GM23338 (cell line): ENCODE results near the gene SND1. TPM values are rescaled to one million over a fixed set of nuclear protein-coding genes. Genes with fewer than 3 reads are reported as not detected.

Experiments used
- ATAC-seq: fragments of 200-7000 bp; cut with Tn5 transposase; 3 replicates; pipeline ENCODE4 v1.9.1; 2020
- DNase-seq: peaks from one replicate; pipeline ENCODE4 v3.0.0-alpha.2; 2015; ENCODE audit warnings: low spot score
- H2AFZ ChIP-seq: fragments of 200-600 bp; sonication (generic); 2 replicates; pipeline ENCODE4 v1.8.0; 2016; ENCODE audit warnings: antibody characterized with exemption, mild to moderate bottlenecking, moderate library complexity
- H3F3A ChIP-seq: fragments of 200-600 bp; sonication (generic); replicated peaks from 2 replicates; pipeline ENCODE4 v1.8.0; 2017; ENCODE audit warnings: antibody characterized with exemption, mixed run types, low read depth
- H3K27ac ChIP-seq: fragments of 200-600 bp; sonication (generic); 2 replicates; pipeline ENCODE4 v1.6.1; 2016; ENCODE audit warnings: low read depth
- H3K27me3 ChIP-seq: fragments of 200-600 bp; sonication (generic); 2 replicates; pipeline ENCODE4 v1.8.0; 2016; ENCODE audit warnings: mild to moderate bottlenecking, mixed run types, moderate library complexity; ENCODE audit not compliant: insufficient read depth
- H3K36me3 ChIP-seq: fragments of 200-600 bp; sonication (generic); 2 replicates; pipeline ENCODE4 v1.8.0; 2016; ENCODE audit warnings: mild to moderate bottlenecking; ENCODE audit not compliant: insufficient read depth
- H3K4me1 ChIP-seq: fragments of 200-600 bp; sonication (generic); 2 replicates; pipeline ENCODE4 v1.8.0; 2016; ENCODE audit warnings: mild to moderate bottlenecking, moderate library complexity; ENCODE audit not compliant: insufficient read depth
- H3K4me2 ChIP-seq: fragments of 200-600 bp; sonication (generic); 2 replicates; pipeline ENCODE4 v1.7.1; 2017; ENCODE audit warnings: mixed run types
- H3K4me3 ChIP-seq: fragments of 200-600 bp; sonication (generic); 2 replicates; pipeline ENCODE4 v1.6.1; 2016; ENCODE audit warnings: mixed run types
- H3K79me2 ChIP-seq: fragments of 200-600 bp; sonication (generic); replicated peaks from 2 replicates; pipeline ENCODE4 v1.8.0; 2017; ENCODE audit warnings: mild to moderate bottlenecking; ENCODE audit not compliant: insufficient read depth
- H3K9me2 ChIP-seq: fragments of 200-600 bp; sonication (generic); 2 replicates; pipeline ENCODE4 v1.8.0; 2017; ENCODE audit not compliant: insufficient read depth
- H4K20me1 ChIP-seq: fragments of 200-600 bp; sonication (generic); replicated peaks from 2 replicates; pipeline ENCODE4 v1.8.0; 2017; ENCODE audit warnings: mild to moderate bottlenecking; ENCODE audit not compliant: insufficient read depth
- H3K27ac Mint-ChIP-seq: 2 replicates; pipeline ENCODE4 v1.8.0; 2020; ENCODE audit warnings: inconsistent platforms, mild to moderate bottlenecking, moderate library complexity, mixed read lengths
- H3K27me3 Mint-ChIP-seq: 3 replicates; pipeline ENCODE4 v1.8.0; 2022; ENCODE audit warnings: low read depth, mild to moderate bottlenecking, moderate library complexity, mixed read lengths, inconsistent platforms; ENCODE audit not compliant: insufficient read depth, poor library complexity
- H3K36me3 Mint-ChIP-seq: 3 replicates; pipeline ENCODE4 v1.8.0; 2021; ENCODE audit warnings: low read depth, mild to moderate bottlenecking, inconsistent platforms, moderate library complexity, mixed read lengths
- H3K4me1 Mint-ChIP-seq: 3 replicates; pipeline ENCODE4 v1.8.0; 2020; ENCODE audit warnings: mild to moderate bottlenecking, inconsistent platforms, mixed read lengths
- H3K4me3 Mint-ChIP-seq: 3 replicates; pipeline ENCODE4 v1.8.0; 2021; ENCODE audit warnings: moderate library complexity, mild to moderate bottlenecking, inconsistent platforms, mixed read lengths
- H3K9me3 Mint-ChIP-seq: 3 replicates; pipeline ENCODE4 v1.8.0; 2020; ENCODE audit warnings: moderate library complexity, mild to moderate bottlenecking, inconsistent platforms, mixed read lengths
- EZH2 ChIP-seq: fragments of 200-600 bp; sonication (generic); IDR thresholded peaks from one replicate; pipeline ENCODE4 v1.8.0; 2017; ENCODE audit warnings: antibody characterized with exemption, mild to moderate bottlenecking, low read depth; ENCODE audit not compliant: unreplicated experiment
- EZH2phosphoT487 ChIP-seq: fragments of 200-600 bp; sonication (generic); IDR thresholded peaks from one replicate; pipeline ENCODE4 v1.8.1; 2018; ENCODE audit warnings: antibody characterized with exemption; ENCODE audit not compliant: unreplicated experiment
- JUNB ChIP-seq: IDR thresholded peaks from one replicate; pipeline ENCODE4 v1.6.1; 2016; ENCODE audit warnings: antibody characterized with exemption; ENCODE audit not compliant: unreplicated experiment
- STAT1 ChIP-seq: IDR thresholded peaks from one replicate; pipeline ENCODE4 v1.6.1; 2016; ENCODE audit warnings: antibody characterized with exemption; ENCODE audit not compliant: unreplicated experiment
- ZNF114 ChIP-seq: fragments of 250-450 bp; sonication (Bioruptor Pico); IDR thresholded peaks from 2 replicates; pipeline ENCODE4 v1.5.0; 2020; ENCODE audit warnings: mild to moderate bottlenecking, moderate library complexity
- ZNF331 ChIP-seq: fragments of 250-450 bp; sonication (Bioruptor Pico); IDR thresholded peaks from 2 replicates; pipeline ENCODE4 v1.5.0; 2020; ENCODE audit warnings: low read depth, mild to moderate bottlenecking, moderate library complexity
- polyA plus RNA-seq: library from polyadenylated mRNA; unstranded; fragments of >200 nt; fragmentation: Nextera tagmentation; extraction: Ambion mirVana; gene quantifications from 2 replicates; pipeline ENCODE4 v1.2.1, GENCODE V29; 2016
- total RNA-seq: library from RNA; depleted of rRNA; stranded (reverse); fragments of >200 nt; shearing (Covaris generic); gene quantifications from 2 replicates; pipeline ENCODE4 v1.2.3, GENCODE V29; 2014
- TF ChIP-seq, protein P1 (sequence below), 2 experiments: fragments of 200-600 bp in 1 of 2; sonication (generic) in 1 of 2; conservative IDR thresholded peaks; 2 replicates each; pipeline versions ENCODE4 v1.5.1 to v1.6.1; 2016 to 2017; ENCODE audit warnings: antibody characterized with exemption in 2 of 2, low read depth in 2 of 2, mild to moderate bottlenecking in 2 of 2, moderate library complexity in 1 of 2
- TF ChIP-seq, protein P2 (sequence below): IDR thresholded peaks from one replicate; pipeline ENCODE4 v1.6.1; 2018; ENCODE audit warnings: antibody characterized with exemption; ENCODE audit not compliant: unreplicated experiment
- TF ChIP-seq, protein P3 (sequence below): fragments of 250-450 bp; sonication (Bioruptor Pico); IDR thresholded peaks from 2 replicates; pipeline ENCODE4 v1.5.0; 2020; ENCODE audit warnings: mild to moderate bottlenecking, moderate library complexity

The SND1 gene
- total and polyA plus RNA-seq, 2 experiments from 2014 or later = 107 to 254 TPM

DNA sequence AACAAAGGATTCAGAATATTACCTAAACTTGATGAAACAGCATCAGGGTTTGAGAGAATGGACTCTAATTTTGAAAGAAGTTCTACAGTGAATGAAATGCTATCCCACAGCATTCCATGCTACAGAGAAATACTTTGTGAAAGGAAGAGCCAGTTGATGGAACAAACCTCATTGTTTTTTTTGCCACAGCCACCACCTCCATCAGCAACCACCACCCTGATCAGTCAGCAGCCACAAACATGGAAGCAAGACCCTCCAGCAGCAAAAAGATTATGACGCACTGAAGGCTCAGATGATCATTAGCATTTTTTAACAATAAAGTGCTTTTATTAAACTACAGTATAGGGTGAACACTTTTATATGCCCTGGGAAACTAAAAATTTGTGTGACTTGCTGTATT lies 280.5 kb downstream of the SND1 start:
- Mint-ChIP-seq H3K4me1 (peaks cover 43% of the 10 kb centered on the region), H3K4me3 (no peak overlapping the region), H3K27ac (no peak overlapping the region), H3K9me3 (no peaks in the 10 kb centered on the region), H3K27me3 (peaks cover 6% of the 10 kb centered on the region), H3K36me3 (peaks cover 30% of the 10 kb centered on the region)
- H4K20me1 ChIP-seq = peaks cover 16% of the 10 kb centered on the region
- TF ChIP-seq EZH2phosphoT487 = no peak
- TF ChIP-seq, protein P1, sequence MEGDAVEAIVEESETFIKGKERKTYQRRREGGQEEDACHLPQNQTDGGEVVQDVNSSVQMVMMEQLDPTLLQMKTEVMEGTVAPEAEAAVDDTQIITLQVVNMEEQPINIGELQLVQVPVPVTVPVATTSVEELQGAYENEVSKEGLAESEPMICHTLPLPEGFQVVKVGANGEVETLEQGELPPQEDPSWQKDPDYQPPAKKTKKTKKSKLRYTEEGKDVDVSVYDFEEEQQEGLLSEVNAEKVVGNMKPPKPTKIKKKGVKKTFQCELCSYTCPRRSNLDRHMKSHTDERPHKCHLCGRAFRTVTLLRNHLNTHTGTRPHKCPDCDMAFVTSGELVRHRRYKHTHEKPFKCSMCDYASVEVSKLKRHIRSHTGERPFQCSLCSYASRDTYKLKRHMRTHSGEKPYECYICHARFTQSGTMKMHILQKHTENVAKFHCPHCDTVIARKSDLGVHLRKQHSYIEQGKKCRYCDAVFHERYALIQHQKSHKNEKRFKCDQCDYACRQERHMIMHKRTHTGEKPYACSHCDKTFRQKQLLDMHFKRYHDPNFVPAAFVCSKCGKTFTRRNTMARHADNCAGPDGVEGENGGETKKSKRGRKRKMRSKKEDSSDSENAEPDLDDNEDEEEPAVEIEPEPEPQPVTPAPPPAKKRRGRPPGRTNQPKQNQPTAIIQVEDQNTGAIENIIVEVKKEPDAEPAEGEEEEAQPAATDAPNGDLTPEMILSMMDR (conservative IDR thresholded peaks at IDR 0.05; ENCODE audit: low read depth in 2 of 2) = no peak
- no peak for TF ChIP-seq ZNF331
- no peak for TF ChIP-seq ZNF114
- TF ChIP-seq JUNB = no peak
- no peak for TF ChIP-seq STAT1
- TF ChIP-seq, protein P2, sequence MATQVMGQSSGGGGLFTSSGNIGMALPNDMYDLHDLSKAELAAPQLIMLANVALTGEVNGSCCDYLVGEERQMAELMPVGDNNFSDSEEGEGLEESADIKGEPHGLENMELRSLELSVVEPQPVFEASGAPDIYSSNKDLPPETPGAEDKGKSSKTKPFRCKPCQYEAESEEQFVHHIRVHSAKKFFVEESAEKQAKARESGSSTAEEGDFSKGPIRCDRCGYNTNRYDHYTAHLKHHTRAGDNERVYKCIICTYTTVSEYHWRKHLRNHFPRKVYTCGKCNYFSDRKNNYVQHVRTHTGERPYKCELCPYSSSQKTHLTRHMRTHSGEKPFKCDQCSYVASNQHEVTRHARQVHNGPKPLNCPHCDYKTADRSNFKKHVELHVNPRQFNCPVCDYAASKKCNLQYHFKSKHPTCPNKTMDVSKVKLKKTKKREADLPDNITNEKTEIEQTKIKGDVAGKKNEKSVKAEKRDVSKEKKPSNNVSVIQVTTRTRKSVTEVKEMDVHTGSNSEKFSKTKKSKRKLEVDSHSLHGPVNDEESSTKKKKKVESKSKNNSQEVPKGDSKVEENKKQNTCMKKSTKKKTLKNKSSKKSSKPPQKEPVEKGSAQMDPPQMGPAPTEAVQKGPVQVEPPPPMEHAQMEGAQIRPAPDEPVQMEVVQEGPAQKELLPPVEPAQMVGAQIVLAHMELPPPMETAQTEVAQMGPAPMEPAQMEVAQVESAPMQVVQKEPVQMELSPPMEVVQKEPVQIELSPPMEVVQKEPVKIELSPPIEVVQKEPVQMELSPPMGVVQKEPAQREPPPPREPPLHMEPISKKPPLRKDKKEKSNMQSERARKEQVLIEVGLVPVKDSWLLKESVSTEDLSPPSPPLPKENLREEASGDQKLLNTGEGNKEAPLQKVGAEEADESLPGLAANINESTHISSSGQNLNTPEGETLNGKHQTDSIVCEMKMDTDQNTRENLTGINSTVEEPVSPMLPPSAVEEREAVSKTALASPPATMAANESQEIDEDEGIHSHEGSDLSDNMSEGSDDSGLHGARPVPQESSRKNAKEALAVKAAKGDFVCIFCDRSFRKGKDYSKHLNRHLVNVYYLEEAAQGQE = no peak
- TF ChIP-seq EZH2 = no peak
- H3K79me2 ChIP-seq = peaks cover 14% of the 10 kb centered on the region
- peaks cover 30% of the 10 kb centered on the region for H3K4me1 ChIP-seq
- no peak overlapping the region for H3K4me3 ChIP-seq
- no peaks in the 10 kb centered on the region for H3K36me3 ChIP-seq
- H3K4me2 ChIP-seq = no peak overlapping the region
- ATAC-seq (no peak), DNase-seq (no peak)
- H3K27me3 ChIP-seq = no peaks in the 10 kb centered on the region
- H2AFZ ChIP-seq = no peak overlapping the region
- H3F3A ChIP-seq = no peaks in the 10 kb centered on the region
- no peak overlapping the region for H3K27ac ChIP-seq
- no peaks in the 10 kb centered on the region for H3K9me2 ChIP-seq

DNA sequence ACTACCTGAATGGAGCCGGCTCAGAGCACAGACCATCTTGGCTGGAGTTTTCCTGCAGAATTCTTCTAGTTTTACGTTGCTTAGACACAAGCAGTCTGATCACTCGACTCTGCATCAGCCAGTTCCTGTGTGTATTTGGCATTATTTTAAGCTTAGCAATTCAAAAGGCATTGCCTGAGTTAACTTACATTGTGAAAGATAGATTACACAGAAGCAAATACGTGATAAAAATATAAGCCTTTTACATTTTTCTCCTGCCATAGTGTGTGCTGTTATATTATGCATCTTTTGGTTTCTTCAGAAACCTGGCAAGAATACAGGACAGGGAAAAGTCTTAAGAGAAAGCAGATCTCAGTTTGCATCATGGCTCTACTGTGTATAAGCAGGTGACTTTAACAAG lies 281.2 kb downstream of the SND1 start:
- Histone ChIP-seq H3K4me1 (peaks cover 36% of the 10 kb centered on the region), H3K4me2 (no peak overlapping the region), H3F3A (no peaks in the 10 kb centered on the region), H3K27me3 (no peaks in the 10 kb centered on the region), H3K27ac (no peak overlapping the region), H4K20me1 (peaks cover 17% of the 10 kb centered on the region), H2AFZ (no peak overlapping the region), H3K79me2 (peaks cover 7% of the 10 kb centered on the region), H3K4me3 (no peak overlapping the region), H3K36me3 (no peaks in the 10 kb centered on the region), H3K9me2 (no peaks in the 10 kb centered on the region)
- no peaks in the 10 kb centered on the region for H3K9me3 Mint-ChIP-seq
- peaks cover 41% of the 10 kb centered on the region for H3K4me1 Mint-ChIP-seq
- DNase-seq (no peak), ATAC-seq (no peak)
- no peak overlapping the region for H3K27ac Mint-ChIP-seq
- no peak overlapping the region for H3K4me3 Mint-ChIP-seq
- peaks cover 6% of the 10 kb centered on the region for H3K27me3 Mint-ChIP-seq
- peaks cover 30% of the 10 kb centered on the region for H3K36me3 Mint-ChIP-seq
- TF ChIP-seq, protein P3, sequence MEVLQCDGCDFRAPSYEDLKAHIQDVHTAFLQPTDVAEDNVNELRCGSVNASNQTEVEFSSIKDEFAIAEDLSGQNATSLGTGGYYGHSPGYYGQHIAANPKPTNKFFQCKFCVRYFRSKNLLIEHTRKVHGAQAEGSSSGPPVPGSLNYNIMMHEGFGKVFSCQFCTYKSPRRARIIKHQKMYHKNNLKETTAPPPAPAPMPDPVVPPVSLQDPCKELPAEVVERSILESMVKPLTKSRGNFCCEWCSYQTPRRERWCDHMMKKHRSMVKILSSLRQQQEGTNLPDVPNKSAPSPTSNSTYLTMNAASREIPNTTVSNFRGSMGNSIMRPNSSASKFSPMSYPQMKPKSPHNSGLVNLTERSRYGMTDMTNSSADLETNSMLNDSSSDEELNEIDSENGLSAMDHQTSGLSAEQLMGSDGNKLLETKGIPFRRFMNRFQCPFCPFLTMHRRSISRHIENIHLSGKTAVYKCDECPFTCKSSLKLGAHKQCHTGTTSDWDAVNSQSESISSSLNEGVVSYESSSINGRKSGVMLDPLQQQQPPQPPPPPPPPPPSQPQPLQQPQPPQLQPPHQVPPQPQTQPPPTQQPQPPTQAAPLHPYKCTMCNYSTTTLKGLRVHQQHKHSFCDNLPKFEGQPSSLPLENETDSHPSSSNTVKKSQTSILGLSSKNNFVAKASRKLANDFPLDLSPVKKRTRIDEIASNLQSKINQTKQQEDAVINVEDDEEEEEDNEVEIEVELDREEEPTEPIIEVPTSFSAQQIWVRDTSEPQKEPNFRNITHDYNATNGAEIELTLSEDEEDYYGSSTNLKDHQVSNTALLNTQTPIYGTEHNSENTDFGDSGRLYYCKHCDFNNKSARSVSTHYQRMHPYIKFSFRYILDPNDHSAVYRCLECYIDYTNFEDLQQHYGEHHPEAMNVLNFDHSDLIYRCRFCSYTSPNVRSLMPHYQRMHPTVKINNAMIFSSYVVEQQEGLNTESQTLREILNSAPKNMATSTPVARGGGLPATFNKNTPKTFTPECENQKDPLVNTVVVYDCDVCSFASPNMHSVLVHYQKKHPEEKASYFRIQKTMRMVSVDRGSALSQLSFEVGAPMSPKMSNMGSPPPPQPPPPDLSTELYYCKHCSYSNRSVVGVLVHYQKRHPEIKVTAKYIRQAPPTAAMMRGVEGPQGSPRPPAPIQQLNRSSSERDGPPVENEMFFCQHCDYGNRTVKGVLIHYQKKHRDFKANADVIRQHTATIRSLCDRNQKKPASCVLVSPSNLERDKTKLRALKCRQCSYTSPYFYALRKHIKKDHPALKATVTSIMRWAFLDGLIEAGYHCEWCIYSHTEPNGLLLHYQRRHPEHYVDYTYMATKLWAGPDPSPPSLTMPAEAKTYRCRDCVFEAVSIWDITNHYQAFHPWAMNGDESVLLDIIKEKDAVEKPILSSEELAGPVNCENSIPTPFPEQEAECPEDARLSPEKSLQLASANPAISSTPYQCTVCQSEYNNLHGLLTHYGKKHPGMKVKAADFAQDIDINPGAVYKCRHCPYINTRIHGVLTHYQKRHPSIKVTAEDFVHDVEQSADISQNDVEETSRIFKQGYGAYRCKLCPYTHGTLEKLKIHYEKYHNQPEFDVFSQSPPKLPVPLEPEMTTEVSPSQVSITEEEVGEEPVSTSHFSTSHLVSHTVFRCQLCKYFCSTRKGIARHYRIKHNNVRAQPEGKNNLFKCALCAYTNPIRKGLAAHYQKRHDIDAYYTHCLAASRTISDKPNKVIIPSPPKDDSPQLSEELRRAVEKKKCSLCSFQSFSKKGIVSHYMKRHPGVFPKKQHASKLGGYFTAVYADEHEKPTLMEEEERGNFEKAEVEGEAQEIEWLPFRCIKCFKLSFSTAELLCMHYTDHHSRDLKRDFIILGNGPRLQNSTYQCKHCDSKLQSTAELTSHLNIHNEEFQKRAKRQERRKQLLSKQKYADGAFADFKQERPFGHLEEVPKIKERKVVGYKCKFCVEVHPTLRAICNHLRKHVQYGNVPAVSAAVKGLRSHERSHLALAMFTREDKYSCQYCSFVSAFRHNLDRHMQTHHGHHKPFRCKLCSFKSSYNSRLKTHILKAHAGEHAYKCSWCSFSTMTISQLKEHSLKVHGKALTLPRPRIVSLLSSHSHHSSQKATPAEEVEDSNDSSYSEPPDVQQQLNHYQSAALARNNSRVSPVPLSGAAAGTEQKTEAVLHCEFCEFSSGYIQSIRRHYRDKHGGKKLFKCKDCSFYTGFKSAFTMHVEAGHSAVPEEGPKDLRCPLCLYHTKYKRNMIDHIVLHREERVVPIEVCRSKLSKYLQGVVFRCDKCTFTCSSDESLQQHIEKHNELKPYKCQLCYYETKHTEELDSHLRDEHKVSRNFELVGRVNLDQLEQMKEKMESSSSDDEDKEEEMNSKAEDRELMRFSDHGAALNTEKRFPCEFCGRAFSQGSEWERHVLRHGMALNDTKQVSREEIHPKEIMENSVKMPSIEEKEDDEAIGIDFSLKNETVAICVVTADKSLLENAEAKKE = no peak
- TF ChIP-seq JUNB (no peak), ZNF114 (no peak), EZH2 (no peak)
